Left ventricle myocardium inferior (tissue), 1 donor: ENCODE data around the gene UTP14A. TPM values are rescaled to one million over a fixed set of nuclear protein-coding genes. Genes with fewer than 3 reads are reported as not detected.
"Not testable (repeated sequence)": the region's sequence is repeated elsewhere in the genome, so short reads cannot be mapped to it uniquely, and the experiment has no call there.

Experiments used
- DNase-seq: peaks from one replicate; pipeline ENCODE4 v3.0.0-alpha.2; 2020
- H3K27ac ChIP-seq: fragments of 200-600 bp; replicated peaks from 2 replicates; pipeline ENCODE4 v1.8.0; 2021
- H3K27me3 ChIP-seq: fragments of 200-600 bp; 2 replicates; pipeline ENCODE4 v1.8.0; 2021; ENCODE audit warnings: low read depth
- H3K36me3 ChIP-seq: fragments of 200-600 bp; 2 replicates; pipeline ENCODE4 v1.8.0; 2021
- H3K4me1 ChIP-seq: fragments of 200-600 bp; 2 replicates; pipeline ENCODE4 v1.8.0; 2021
- H3K4me3 ChIP-seq: fragments of 200-600 bp; 2 replicates; pipeline ENCODE4 v1.8.0; 2021; ENCODE audit warnings: mild to moderate bottlenecking, moderate library complexity
- H3K9me3 ChIP-seq: fragments of 200-600 bp; replicated peaks from 2 replicates; pipeline ENCODE4 v1.8.0; 2021
- intact Hi-C: fragments of 100-400 bp; cut with micrococcal nuclease; formaldehyde crosslinking; loops from one replicate; pipeline ENCODE4 v1.11.0; 2022
- long read RNA-seq: library from polyadenylated mRNA; unstranded; transcript quantifications from one replicate; pipeline ENCODE4 v2.0.0, GENCODE V29; 2021
- total RNA-seq: library from RNA; stranded (reverse); fragmentation: NEBNext Ultra II Directional; extraction: Animal tissue kit (Norgen Biotek cat#: 25700); gene quantifications from one replicate; pipeline ENCODE4 v1.2.1, GENCODE V29; 2021
- TF ChIP-seq, protein P1 (sequence below): fragments of 200-600 bp; IDR thresholded peaks from 2 replicates; pipeline ENCODE4 v1.8.0; 2021; ENCODE audit warnings: antibody characterized with exemption, mild to moderate bottlenecking, borderline replicate concordance
- donor health status: DM: no; HTN: yes; CAD: no; lungs with severe emphysema.

The UTP14A gene, protein sequence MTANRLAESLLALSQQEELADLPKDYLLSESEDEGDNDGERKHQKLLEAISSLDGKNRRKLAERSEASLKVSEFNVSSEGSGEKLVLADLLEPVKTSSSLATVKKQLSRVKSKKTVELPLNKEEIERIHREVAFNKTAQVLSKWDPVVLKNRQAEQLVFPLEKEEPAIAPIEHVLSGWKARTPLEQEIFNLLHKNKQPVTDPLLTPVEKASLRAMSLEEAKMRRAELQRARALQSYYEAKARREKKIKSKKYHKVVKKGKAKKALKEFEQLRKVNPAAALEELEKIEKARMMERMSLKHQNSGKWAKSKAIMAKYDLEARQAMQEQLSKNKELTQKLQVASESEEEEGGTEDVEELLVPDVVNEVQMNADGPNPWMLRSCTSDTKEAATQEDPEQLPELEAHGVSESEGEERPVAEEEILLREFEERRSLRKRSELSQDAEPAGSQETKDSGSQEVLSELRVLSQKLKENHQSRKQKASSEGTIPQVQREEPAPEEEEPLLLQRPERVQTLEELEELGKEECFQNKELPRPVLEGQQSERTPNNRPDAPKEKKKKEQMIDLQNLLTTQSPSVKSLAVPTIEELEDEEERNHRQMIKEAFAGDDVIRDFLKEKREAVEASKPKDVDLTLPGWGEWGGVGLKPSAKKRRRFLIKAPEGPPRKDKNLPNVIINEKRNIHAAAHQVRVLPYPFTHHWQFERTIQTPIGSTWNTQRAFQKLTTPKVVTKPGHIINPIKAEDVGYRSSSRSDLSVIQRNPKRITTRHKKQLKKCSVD
- total RNA-seq: 7.5 TPM
- long read RNA-seq, transcript UTP14A-201 (15 exons, 2,488 nt): major isoform, 19 of 21 reads
- long read RNA-seq, partial matches to known transcripts: 0 of 21 reads
- long read RNA-seq, other reads (novel, unspliced or antisense): 2 of 21 reads

- H3K27ac ChIP-seq: peak within 1 kb of the TSS; percentile 88
- TF ChIP-seq, protein P1, sequence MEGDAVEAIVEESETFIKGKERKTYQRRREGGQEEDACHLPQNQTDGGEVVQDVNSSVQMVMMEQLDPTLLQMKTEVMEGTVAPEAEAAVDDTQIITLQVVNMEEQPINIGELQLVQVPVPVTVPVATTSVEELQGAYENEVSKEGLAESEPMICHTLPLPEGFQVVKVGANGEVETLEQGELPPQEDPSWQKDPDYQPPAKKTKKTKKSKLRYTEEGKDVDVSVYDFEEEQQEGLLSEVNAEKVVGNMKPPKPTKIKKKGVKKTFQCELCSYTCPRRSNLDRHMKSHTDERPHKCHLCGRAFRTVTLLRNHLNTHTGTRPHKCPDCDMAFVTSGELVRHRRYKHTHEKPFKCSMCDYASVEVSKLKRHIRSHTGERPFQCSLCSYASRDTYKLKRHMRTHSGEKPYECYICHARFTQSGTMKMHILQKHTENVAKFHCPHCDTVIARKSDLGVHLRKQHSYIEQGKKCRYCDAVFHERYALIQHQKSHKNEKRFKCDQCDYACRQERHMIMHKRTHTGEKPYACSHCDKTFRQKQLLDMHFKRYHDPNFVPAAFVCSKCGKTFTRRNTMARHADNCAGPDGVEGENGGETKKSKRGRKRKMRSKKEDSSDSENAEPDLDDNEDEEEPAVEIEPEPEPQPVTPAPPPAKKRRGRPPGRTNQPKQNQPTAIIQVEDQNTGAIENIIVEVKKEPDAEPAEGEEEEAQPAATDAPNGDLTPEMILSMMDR: no peak
- no peaks in the 10 kb centered on the region for H3K27me3 ChIP-seq
- peaks cover 22% of the 10 kb centered on the region for H3K36me3 ChIP-seq
- H3K4me1 ChIP-seq: peaks cover 7% of the 10 kb centered on the region
- H3K9me3 ChIP-seq: no peaks in the 10 kb centered on the region
- peak within 1 kb of the TSS; percentile 73 for H3K4me3 ChIP-seq
- DNase-seq: peak; percentile 86
- intact Hi-C loops: no loop called here
These were observed at the start of gene UTP14A for GRCh38 chrX:129905787-129906580. UTP14A (plus strand) TSS chrX:129906164; CDS start chrX:129906211, 47 bp downstream.

GRCh38 chrX:129859134-129859533 is 46.8 kb upstream of the UTP14A start:
- H3K27ac ChIP-seq, H3K9me3 ChIP-seq, H3K4me3 ChIP-seq, H3K27me3 ChIP-seq, intact Hi-C loops, H3K36me3 ChIP-seq, DNase-seq, H3K4me1 ChIP-seq: not testable (repeated sequence)

DNA sequence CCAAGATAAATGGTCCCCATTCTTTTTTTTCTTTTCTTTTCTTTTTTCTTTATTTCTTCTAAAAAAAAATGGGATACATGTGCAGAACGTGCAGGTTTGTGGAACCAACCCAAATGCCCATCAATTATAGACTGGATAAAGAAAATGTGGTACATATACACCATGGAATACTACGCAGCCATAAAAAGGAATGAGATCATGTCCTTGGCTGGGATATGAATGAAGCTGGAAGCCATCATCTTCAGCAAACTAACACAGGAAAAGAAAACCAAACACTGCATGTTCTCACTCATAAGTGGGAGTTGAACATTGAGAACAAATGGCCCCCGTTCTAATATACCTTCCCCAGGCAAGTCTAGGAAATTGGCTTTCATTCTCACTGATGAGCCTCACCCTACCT is 39.6 kb upstream of the UTP14A start:
- H3K4me3 ChIP-seq, DNase-seq, intact Hi-C loops, H3K36me3 ChIP-seq, H3K4me1 ChIP-seq, H3K27ac ChIP-seq, H3K27me3 ChIP-seq, H3K9me3 ChIP-seq: not testable (repeated sequence)

GRCh38 chrX:129872524-129872923 is 33.4 kb upstream of the UTP14A start:
- Histone ChIP-seq H3K4me3 (no peak overlapping the region), H3K27ac (no peak overlapping the region), H3K36me3 (no peaks in the 10 kb centered on the region), H3K4me1 (no peaks in the 10 kb centered on the region), H3K9me3 (no peaks in the 10 kb centered on the region), H3K27me3 (no peaks in the 10 kb centered on the region)
- TF ChIP-seq, protein P1: no peak
- intact Hi-C loops: no loop called here
- no peak for DNase-seq

GRCh38 chrX:129875669-129876068 is 30.3 kb upstream of the UTP14A start:
- Histone ChIP-seq H3K27ac (no peak overlapping the region), H3K27me3 (no peaks in the 10 kb centered on the region), H3K4me1 (no peaks in the 10 kb centered on the region), H3K9me3 (no peaks in the 10 kb centered on the region), H3K36me3 (no peaks in the 10 kb centered on the region), H3K4me3 (no peak overlapping the region)
- intact Hi-C loops: no loop called here
- TF ChIP-seq, protein P1: no peak
- DNase-seq: no peak

GRCh38 chrX:129876771-129877305 is 29.1 kb upstream of the UTP14A start:
- H3K36me3 ChIP-seq: no peaks in the 10 kb centered on the region
- intact Hi-C loops: no loop called here

More at GRCh38 chrX:129876771-129877305, 29.1 kb upstream of the UTP14A start:
- H3K4me3 ChIP-seq: no peak overlapping the region
- H3K27ac ChIP-seq: no peak overlapping the region
- DNase-seq: no peak
- TF ChIP-seq, protein P1: no peak
- H3K4me1 ChIP-seq: no peaks in the 10 kb centered on the region
- no peaks in the 10 kb centered on the region for H3K9me3 ChIP-seq
- no peaks in the 10 kb centered on the region for H3K27me3 ChIP-seq
